ENCODE measurements around the gene TBL1X. TPM values are rescaled to one million over a fixed set of nuclear protein-coding genes. Genes with fewer than 3 reads are reported as not detected.
"Not testable (repeated sequence)": the region's sequence is repeated elsewhere in the genome, so short reads cannot be mapped to it uniquely, and the experiment has no call there.

The TBL1X gene
- total RNA-seq, 1 experiment from 2014 or later: 15.7 TPM

DNA sequence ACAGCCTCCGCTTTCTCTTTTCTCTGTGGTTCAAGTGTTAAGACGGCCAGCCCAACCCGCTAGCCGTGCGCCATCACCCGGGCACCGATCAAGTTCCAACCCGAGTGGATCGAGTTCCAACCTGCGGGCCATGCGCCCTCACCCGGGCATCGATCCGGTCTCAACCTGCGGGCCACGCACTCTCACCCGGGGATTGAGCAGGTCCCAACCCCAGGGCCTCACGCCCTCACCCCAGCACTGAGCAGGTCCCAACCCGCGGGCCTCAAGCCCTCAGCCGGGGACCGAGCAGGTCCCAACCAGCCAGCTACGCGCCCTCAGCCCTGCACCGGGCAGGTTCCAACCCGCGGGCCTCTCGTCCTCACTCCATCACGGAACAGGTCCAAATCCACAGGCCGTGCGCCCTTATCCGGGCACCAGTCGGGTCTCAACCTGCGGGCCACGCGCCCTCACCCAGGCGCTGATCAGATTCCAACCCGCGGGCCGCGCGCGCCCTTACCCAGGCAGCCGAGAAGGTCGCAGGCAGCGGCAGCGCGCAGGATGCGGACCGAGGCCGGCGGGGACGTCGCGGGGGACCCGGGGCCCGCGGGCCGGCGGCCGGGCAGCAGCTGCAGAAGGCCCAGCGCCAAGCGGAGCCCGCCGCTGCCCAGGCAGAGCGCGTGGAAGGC, 300.3 kb downstream of the TBL1X start:
- DNase-seq (ENCODE audit: low spot score): no peak

DNA sequence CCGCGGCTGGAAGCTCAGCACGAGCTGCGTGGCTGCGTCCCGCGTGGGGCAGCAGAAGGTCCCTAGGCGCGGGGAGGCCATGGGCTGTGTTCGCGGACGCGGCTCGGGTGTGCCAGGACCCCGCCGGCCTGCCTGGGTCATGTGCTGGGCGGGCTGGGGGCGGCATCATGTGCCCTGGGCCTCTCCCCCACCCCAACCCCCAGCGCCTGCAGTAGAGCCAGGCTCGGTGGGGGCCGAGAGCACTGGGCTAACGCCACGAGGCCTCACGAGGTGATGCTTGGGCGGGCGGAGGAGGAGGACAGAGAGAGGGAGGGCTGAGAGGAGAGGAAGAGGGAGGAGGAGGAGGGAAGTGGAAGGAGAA, 300.9 kb downstream of the TBL1X start, which contains the start of gene GPR143:
Gene GPR143, minus strand, starts transcription at position 111 of the 361 bp plus-strand sequence. Its CDS starts 30 bp downstream, at position 81.
- DNase-seq (ENCODE audit: low spot score): no peak

DNA sequence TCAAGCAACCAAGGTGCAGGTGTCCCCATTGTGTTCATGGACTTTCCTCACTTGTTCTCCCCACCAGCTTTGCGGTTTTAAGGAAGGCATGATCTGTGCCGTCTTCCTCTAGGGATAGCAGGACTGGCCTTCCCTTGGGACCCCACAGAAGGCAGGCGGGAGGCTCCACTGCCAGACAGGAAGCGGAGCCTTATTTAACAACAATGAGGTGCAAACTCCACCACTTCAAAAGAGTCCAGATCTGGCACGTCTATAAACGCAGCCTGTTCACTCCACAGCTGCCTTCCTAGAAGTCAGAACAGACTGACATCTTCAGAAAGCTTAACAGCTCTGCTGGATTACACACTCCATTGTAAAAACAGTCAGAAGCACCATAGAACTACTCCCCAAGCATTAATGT, 302.5 kb downstream of the TBL1X start:
- no peak for DNase-seq (ENCODE audit: low spot score)

DNA sequence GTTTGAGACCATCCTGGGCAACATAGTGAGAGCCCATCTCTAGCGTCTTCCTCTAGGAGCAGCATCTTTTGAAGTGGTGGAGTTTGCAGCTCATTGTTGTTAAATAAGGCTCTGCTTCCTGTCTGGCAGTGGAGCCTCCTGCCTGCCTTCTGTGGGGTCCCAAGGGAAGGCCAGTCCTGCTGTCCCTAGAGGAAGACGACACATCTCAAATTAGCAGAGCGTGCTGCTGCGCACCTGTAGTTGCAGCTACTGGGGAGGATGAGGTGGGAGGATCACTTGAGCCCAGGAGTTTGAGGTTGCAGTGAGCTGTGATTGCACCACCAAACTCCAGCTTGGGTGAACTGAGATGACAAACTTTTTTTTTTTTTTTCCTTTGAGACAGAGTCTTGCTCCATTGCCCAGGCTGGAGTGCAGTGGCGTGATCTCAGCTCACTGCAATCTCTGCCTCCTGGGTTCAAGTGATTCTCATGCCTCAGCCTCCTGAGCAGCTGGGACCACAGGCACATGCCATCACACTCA, 303.5 kb downstream of the TBL1X start:
- DNase-seq (ENCODE audit: low spot score): not testable (repeated sequence)

DNA sequence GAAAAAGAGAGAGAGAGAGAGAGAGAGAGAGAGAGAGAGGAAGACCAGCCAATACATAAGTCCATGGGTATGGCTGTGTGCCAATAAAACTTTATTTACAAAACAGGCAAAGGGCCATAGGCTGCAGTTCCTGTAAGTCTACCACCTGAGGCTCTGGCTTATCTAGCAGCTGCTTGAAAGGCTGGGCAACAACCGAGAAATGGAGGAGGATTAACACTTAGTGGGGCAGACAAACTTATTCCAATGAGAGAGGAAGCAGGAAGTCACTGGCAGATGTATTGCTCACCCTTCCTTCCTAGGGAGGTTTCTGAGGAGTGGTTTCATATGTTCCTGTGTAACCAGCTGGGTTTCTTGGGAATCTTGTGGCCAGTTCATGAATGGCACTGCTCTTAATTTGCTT, 305.5 kb downstream of the TBL1X start:
- peak; percentile 21 for DNase-seq (ENCODE audit: low spot score)

DNA sequence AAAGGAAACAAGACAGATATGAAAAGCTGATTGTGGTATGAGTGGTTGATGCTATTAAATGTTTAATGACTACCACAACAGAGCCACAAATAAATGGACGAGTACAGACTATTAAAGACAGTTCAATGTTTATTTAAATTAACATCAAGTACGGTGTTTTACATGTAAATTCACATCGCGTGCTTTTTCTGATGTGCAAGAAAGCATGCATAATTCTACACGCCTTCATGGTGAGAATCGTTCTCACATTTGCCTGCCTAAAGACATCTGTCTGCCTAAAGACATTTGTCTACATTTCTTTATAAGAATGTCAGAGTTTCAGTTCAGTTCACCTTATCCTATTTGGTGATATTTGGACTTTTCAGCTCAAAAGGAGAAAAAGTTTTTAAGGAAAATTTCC, 308.1 kb downstream of the TBL1X start:
- DNase-seq (ENCODE audit: low spot score): no peak

DNA sequence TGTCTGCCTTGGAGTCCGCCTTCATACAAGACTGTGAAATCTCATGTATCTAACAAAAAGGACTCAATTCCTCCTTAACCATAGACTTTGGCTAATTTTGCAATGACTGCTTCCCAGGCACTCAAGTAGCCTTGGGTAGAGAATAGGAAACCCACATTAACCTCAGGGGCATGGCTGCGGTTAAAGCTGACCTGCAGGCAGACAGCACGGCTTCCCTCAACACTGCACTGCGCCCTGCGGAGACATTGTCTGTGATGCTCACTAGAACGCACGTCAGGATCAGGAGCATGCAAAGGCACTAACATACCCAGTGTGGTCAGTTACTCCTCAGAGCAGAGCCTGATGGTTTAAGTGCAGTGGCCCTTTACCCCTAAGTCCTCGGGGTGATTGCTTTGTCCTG, 311.1 kb downstream of the TBL1X start:
- no peak for DNase-seq (ENCODE audit: low spot score)

DNA sequence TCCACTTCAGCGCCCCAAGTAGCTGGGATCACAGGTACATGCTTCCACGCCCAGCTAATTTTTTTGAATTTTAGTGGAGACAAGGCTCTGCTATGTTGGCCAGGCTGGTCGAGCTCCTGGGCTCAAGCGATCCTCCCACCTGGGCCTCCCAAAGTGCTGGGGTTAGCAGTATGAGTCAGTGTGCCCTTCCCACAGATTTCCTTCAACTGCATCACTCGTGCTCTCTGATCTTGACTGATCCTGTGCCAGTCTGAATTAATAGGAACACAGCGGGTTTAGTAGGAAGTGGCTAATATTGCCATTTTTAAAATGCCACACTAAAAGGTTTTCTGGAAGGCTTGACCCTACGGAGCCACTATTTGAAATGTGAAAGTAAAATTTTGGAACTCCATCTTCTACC, 317.1 kb downstream of the TBL1X start:
- peak; percentile 12 for DNase-seq (ENCODE audit: low spot score)

DNA sequence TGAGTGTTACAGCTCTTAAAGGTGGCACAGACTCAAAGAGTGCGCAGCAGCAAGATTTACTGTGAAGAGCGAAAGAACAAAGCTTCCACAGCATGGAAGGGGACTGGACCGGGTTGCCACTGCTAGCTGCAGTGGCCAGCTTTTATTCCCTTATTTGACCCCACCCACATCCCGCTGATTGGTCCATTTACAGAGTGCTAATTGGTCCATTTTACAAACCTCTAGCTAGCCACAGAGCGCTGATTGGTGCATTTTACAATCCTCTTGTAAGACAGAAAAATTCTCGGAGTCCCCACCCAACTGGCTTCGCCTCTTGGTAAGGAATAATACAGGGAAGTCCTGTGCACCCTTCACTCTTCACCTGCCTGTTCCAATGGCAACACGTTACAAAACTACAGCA, 319.5 kb downstream of the TBL1X start:
- DNase-seq (ENCODE audit: low spot score): no peak

DNA sequence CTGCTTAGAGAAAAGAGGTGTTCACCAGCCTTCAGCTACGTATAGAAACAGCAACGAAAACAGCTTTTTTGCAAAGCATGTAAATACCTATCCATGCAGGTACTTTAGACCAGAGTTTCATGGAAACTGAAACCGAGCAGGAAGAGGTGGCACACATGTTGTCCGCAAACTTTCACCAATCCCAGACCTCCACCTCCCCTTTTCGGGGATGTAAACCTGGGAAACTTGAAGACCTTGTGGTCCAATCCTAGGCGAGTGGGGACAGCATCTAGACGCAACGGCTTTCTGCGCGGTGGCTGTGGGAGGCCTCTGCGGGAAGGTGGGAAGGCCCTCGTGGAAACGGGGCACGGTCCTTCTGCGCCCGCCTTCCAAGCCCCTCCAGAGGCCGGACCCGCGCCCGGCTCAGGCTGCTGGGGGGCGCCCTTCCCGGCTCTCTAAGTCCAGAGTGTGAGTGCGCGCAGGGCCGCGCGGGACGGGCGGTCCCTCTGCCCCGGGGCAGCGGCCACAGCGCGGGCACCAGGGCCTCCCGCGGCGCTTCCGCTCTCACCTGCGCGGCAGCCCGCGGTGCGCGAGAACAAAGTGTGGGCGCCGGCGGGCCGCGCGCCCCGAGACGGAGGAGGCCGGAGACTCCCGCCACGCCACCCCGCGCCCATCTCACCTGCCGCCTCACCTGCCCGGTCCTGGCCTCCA, 320.5 kb downstream of the TBL1X start:
- no peak for DNase-seq (ENCODE audit: low spot score)

DNA sequence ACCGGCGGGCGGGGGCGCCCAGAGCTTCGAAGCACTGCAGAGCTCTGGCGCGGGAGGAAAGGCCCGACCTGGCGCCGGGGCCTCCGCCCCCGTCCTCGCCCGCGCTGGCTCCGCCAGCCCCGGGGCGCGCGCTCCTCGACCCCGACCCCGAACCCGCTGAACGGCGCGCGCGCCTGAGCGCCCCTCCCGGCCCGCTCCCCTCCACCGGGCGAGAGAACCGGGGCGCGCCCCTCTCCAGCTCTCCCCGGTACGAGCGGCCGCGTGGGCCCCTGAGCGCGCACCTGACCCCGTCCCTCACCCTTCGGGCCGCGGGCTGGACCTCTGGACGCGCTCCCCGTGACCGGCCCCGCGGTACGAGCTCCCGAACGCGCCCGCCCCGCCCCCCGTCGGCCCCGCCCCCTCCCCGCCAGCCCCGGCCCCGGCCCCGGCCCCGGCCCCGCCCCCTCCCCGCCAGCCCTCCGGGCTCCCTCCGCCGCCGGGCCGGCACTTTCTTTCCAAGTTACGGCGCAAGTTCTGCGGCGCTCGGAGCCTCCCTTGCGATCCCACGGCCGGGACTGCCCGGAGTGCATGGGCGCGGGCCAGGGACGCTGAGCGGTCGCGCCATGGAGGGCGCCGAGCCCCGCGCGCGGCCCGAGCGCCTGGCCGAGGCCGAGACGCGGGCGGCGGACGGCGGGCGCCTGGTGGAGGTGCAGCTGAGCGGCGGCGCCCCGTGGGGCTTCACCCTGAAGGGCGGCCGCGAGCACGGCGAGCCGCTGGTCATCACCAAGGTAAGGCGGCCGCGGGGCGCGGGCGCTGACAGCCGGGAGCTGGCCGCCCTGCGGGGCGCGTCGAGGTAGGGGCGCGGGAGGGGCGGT, 321.3 kb downstream of the TBL1X start, which contains the start of gene SHROOM2:
Gene SHROOM2, plus strand, starts transcription at position 486 of the 854 bp plus-strand sequence. Its CDS starts 117 bp downstream, at position 603.
- DNase-seq (ENCODE audit: low spot score): no peak

DNA sequence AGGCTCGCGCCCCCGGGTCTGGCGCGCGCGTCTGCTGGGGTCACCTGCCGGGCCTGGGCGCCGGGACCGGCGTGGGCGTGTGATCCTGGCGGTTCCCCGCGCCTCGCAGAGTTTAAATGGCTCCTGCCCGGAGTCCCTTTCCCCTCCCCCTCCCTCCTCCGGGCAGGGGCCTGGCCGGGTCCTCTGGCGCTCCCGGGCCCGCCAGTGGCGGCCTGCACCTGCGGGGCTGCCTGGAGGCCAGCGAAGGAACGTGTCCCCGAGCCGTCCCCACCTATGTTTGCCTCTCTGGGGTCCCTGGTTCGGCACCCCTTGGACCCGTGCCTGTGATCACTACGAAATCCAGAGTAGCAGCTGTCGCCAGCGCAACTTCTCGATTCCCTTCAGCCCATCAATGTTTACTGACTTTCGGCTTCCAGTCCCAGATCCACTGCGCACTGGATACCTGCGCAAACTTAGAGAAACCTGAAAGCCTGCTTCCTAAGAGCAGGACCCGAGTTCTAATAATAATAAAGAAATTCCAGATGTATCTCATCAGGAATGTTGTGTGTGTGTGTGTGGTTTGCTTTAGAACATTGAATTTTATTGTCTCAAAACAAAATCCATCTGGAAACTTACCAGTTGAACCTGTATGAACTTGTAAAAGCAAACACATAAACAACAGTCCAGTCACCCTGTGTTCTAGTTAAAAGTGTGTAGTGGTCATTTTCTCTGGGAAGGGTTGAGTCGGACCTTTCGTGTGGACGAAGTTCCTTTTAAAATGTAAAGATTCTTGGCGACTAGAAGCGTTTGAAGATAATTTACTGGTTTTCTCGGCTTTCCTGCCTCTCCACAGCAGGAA, 322.2 kb downstream of the TBL1X start:
- no peak for DNase-seq (ENCODE audit: low spot score)

DNA sequence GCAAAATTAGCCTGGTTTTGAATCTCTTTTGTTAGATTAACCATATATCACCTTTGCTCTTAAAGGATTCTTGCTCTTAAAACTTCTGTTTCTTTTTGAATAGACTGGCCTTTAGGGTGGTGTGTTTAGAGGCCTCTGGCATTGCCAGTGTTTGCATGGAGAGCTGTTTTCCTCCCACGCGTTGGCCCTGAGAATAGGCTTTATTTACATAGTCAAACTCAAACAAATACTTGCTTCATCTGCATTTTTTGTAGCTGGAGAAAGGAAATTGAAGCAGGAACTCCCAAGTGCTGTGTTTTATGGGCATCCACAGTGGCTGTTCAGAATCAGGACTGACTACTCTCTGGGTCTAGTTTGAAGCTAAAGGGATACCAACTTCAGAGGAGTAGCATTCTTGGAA, 324.1 kb downstream of the TBL1X start:
- peak; percentile 39 for DNase-seq (ENCODE audit: low spot score)

DNA sequence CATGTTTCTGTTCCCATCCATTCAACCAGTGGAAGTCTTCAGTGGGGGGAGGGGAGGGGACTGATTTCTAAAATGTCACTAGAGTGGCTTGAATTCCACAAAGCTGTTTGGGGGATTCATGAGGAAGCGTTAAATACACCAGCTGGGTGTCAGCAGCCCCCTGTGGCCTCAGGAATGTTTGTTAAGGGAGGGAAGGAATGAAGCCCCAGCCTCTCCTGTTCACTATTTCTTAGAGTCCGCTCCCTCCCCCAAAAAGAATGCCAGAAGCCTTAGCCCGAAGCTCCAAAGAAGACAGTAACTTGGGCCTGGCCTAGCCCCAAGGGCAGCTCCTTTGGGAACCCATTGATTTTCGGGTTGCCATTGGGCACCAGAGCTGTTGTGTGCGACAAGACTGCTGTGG, 324.7 kb downstream of the TBL1X start:
- no peak for DNase-seq (ENCODE audit: low spot score)
